GM21390 (cell line): ENCODE results near the gene UPK1A.
"Not testable (repeated sequence)": the region's sequence is repeated elsewhere in the genome, so short reads cannot be mapped to it uniquely, and the experiment has no call there.

ENCODE experiments used
- ATAC-seq: cut with Tn5 transposase; IDR thresholded peaks from one replicate; pipeline ENCODE4 v1.9.1; 2021; ENCODE audit not compliant: unreplicated experiment

UPK1A gene

GRCh38 chr19:35716801-35717664 is 50.7 kb downstream of the UPK1A start:
- peak; percentile 55 for ATAC-seq

GRCh38 chr19:35717665-35718344 is 51.5 kb downstream of the UPK1A start, which contains the start of gene KMT2B:
TSS of gene KMT2B (plus strand) at chr19:35718003. CDS start at chr19:35718019, 16 bp downstream.
- ATAC-seq: no peak

- no peak for ATAC-seq
Measured at GRCh38 chr19:35718345-35719041, 52.2 kb downstream of the UPK1A start.

- ATAC-seq: no peak
Measured at GRCh38 chr19:35719402-35720162, 53.3 kb downstream of the UPK1A start.

- ATAC-seq: no peak
Measured at GRCh38 chr19:35720163-35720524, 53.8 kb downstream of the UPK1A start.

- no peak for ATAC-seq
Measured at GRCh38 chr19:35720648-35721047, 54.3 kb downstream of the UPK1A start.

- ATAC-seq: no peak
Measured at GRCh38 chr19:35721374-35721773, 55.1 kb downstream of the UPK1A start.

GRCh38 chr19:35722461-35722860 is 56.1 kb downstream of the UPK1A start:
- ATAC-seq: no peak

GRCh38 chr19:35722897-35723296 is 56.6 kb downstream of the UPK1A start:
- no peak for ATAC-seq

GRCh38 chr19:35723671-35724070 is 57.4 kb downstream of the UPK1A start:
- no peak for ATAC-seq

- ATAC-seq: not testable (repeated sequence)
Measured at GRCh38 chr19:35724132-35724531, 57.8 kb downstream of the UPK1A start.

- ATAC-seq: no peak
Measured at GRCh38 chr19:35724560-35724959, 58.2 kb downstream of the UPK1A start.

GRCh38 chr19:35725216-35725861 is 59.0 kb downstream of the UPK1A start:
- no peak for ATAC-seq

- no peak for ATAC-seq
Measured at GRCh38 chr19:35727053-35727955, 61.0 kb downstream of the UPK1A start.
